ENCODE data around the gene GRB7.

GRCh38 chr17:39735882-39736281 lies 1.9 kb upstream of the GRB7 start:
- TF ChIP-seq POLR2A (IDR thresholded peaks at IDR 0.05; ENCODE audit: low read depth, low read length) (no peak), POLR2AphosphoS5 (IDR thresholded peaks at IDR 0.05; ENCODE audit: low read depth, low read length) (no peak), TAF1 (IDR thresholded peaks at IDR 0.05; ENCODE audit: borderline replicate concordance, low read depth, low read length) (no peak)
